ENCODE measurements around the gene STARD3. TPM values are rescaled to one million over a fixed set of nuclear protein-coding genes. Genes with fewer than 3 reads are reported as not detected.

The STARD3 gene
- total and polyA plus RNA-seq, 4 donors = 34.7 to 72.4 (median 46.9) TPM

DNA sequence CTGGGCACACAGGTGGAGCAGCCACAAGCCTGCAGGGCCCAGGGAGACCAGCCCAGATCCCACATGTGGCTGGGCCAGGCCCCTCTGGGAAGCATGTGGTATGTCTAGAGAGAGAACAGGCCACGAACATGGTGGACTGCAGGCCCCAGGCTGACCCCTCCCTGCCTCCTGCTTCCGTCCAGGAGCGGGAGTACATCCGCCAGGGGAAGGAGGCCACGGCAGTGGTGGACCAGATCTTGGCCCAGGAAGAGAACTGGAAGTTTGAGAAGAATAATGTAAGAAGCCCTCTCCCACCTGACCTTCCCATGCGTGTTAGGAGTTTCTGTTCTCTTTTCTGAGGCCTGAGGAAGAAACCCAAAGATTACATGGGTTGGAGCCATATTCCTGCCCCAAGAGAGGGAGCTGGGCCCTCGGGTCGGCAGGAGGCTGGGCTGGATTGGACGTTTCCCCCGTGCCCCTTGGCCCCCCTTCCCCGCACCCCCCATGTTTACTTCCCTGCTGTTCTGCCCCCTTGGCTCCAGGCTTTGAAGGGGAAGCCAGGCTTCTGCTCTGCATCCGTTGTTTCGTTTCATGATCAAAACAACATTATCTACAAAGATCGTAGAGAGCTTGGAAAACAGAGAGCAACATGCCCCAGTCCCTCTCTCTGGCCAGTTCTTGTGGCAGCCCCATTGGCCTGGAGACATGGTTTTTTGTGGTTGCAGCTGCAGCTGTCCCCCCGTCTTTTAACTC, 22.5 kb downstream of the STARD3 start:
- intact Hi-C loops (cut with DNase I) = no loop called here
- Histone ChIP-seq H3K27ac (ENCODE audit: low read depth in 1 of 2, low read length in 2 of 2) (no peak overlapping the region), H3K27me3 (ENCODE audit: control insufficient read depth in 1 of 2, insufficient read depth in 2 of 2, low read length in 1 of 2) (no peaks in the 10 kb centered on the region), H3K4me3 (ENCODE audit: low read length in 2 of 2) (no peak overlapping the region), H3K4me1 (ENCODE audit: control insufficient read depth in 1 of 2, insufficient read depth in 2 of 2, low read length in 2 of 2) (no peaks in the 10 kb centered on the region), H3K9me3 (ENCODE audit: control insufficient read depth, low read length) (no peaks in the 10 kb centered on the region), H3K36me3 (ENCODE audit: control insufficient read depth in 1 of 2, insufficient read depth in 2 of 2, low read length in 1 of 2) (peaks cover 0 to 3% of the 10 kb centered on the region in 2 donors)
- no peak for DNase-seq
- 72 to 79% methylated on average over 11 to 15 of the region's 15 CpGs for WGBS, 2 donors
- ATAC-seq (ENCODE audit: low FRiP score) = no peak

DNA sequence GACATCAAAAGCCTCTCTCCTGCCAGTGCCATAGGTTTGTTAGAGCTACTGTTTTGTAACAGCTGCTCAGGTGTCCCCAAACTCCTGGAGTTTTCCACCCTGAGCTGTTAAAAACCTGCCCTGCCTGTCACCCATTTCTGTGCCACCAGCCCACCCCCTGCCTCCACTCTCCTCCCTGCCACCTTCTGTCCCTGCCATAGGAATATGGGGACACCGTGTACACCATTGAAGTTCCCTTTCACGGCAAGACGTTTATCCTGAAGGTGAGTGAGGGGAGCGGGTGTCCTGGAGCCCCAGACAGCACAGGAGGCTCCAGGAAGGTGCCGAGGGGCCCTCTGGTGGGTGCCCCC, 23.0 kb downstream of the STARD3 start:
- ATAC-seq (ENCODE audit: low FRiP score) = no peak
- Histone ChIP-seq H3K4me1 (ENCODE audit: control insufficient read depth in 1 of 2, insufficient read depth in 2 of 2, low read length in 2 of 2) (no peaks in the 10 kb centered on the region), H3K27me3 (ENCODE audit: control insufficient read depth in 1 of 2, insufficient read depth in 2 of 2, low read length in 1 of 2) (no peaks in the 10 kb centered on the region), H3K27ac (ENCODE audit: low read depth in 1 of 2, low read length in 2 of 2) (no peak overlapping the region), H3K9me3 (ENCODE audit: control insufficient read depth, low read length) (no peaks in the 10 kb centered on the region), H3K4me3 (ENCODE audit: low read length in 2 of 2) (no peak overlapping the region), H3K36me3 (ENCODE audit: control insufficient read depth in 1 of 2, insufficient read depth in 2 of 2, low read length in 1 of 2) (peaks cover 0 to 3% of the 10 kb centered on the region in 2 donors)
- 84 to 85% methylated on average over 5 of the region's 5 CpGs for WGBS, 2 donors
- no peak for DNase-seq
- intact Hi-C loops (cut with DNase I) = no loop called here

DNA sequence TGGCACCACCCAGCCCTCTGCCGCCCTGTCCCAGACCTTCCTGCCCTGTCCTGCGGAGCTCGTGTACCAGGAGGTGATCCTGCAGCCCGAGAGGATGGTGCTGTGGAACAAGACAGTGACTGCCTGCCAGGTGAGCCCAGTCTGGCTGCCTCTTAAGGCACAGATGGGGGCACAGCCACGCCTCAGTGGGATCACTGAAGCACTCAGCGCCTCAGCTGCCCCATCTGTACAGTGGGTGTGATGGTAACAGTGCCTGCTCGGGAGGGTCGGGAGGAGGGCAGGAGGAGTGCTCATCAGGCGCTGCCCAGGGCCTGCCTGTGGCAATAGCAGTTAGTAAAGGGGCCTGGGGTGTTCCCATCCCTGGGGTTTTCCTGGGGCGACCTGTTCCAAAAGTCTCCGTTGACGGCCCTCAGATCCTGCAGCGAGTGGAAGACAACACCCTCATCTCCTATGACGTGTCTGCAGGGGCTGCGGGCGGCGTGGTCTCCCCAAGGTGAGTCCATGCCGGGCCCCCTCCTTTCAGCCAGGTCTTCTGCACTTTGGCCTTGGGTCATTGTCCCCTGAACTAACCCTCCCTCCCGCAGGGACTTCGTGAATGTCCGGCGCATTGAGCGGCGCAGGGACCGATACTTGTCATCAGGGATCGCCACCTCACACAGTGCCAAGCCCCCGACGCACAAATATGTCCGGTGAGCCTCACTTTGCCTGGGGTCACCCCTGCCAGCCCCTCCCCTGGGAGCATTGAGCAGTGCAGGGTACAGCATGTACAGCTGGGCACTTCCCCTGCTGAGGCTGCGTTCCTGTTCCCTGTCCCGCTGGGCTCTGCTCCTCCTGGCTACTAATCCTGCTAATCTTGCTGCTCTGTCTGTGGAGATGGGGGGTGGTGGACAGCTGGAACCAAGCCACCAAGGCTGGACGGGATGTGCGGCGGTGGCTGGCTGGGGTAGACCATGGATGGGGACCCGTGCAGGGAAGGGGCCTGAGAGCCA, 23.7 kb downstream of the STARD3 start:
- ATAC-seq (ENCODE audit: low FRiP score) = no peak
- no peaks in the 10 kb centered on the region for H3K4me1 ChIP-seq (ENCODE audit: control insufficient read depth in 1 of 2, insufficient read depth in 2 of 2, low read length in 2 of 2)
- H3K4me3 ChIP-seq (ENCODE audit: low read length in 2 of 2) = no peak overlapping the region
- intact Hi-C loops (cut with DNase I) = no loop called here
- H3K9me3 ChIP-seq (ENCODE audit: control insufficient read depth, low read length) = no peaks in the 10 kb centered on the region
- H3K27ac ChIP-seq (ENCODE audit: low read depth in 1 of 2, low read length in 2 of 2) = no peak overlapping the region
- no peak for DNase-seq
- WGBS, 2 donors = 85 to 89% methylated on average over 35 of the region's 35 CpGs
- H3K36me3 ChIP-seq (ENCODE audit: control insufficient read depth in 1 of 2, insufficient read depth in 2 of 2, low read length in 1 of 2) = peaks cover 0 to 3% of the 10 kb centered on the region in 2 donors
- no peaks in the 10 kb centered on the region for H3K27me3 ChIP-seq (ENCODE audit: control insufficient read depth in 1 of 2, insufficient read depth in 2 of 2, low read length in 1 of 2)

DNA sequence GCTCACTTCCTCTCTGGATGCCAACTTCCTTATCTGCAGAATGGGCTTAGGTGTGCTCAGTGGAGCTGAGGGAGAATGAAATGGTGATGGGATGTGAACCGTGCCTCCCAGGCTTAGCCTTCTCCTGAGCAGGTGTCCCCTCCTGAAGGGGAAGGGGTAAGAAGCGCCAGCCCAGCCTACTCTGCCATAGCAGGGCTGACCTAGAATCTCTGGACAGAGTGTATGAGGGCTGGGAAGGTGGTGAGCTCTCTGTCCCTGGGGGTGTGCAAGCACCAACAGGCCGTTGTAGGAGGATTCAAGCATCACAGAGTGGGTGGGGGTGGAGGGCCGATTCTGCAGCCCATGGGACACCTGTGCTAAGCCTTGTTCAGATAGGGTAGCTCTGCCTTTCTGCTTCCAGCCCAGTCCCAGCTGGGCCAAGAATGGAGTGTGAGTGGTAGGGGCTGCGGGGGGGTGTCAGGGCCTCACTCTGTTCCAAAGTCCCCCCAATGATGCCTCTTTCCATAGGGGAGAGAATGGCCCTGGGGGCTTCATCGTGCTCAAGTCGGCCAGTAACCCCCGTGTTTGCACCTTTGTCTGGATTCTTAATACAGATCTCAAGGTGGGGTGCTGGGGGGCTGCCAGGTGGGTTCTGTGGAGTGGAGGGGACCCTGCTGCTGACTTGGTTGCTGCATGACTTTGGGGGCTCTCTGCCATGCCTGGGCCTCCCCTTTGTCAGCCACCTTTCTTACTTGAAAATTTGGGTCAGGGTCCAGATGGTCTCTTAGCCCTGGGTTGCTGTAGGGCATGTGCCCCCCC, 25.0 kb downstream of the STARD3 start:
- Histone ChIP-seq H3K4me1 (ENCODE audit: control insufficient read depth in 1 of 2, insufficient read depth in 2 of 2, low read length in 2 of 2) (no peaks in the 10 kb centered on the region), H3K27me3 (ENCODE audit: control insufficient read depth in 1 of 2, insufficient read depth in 2 of 2, low read length in 1 of 2) (no peaks in the 10 kb centered on the region), H3K9me3 (ENCODE audit: control insufficient read depth, low read length) (no peaks in the 10 kb centered on the region), H3K27ac (ENCODE audit: low read depth in 1 of 2, low read length in 2 of 2) (no peak overlapping the region), H3K36me3 (ENCODE audit: control insufficient read depth in 1 of 2, insufficient read depth in 2 of 2, low read length in 1 of 2) (peaks cover 0 to 3% of the 10 kb centered on the region in 2 donors), H3K4me3 (ENCODE audit: low read length in 2 of 2) (no peak overlapping the region)
- intact Hi-C loops (cut with DNase I) = no loop called here
- DNase-seq = no peak
- WGBS, 2 donors = 83% methylated on average over 8 of the region's 8 CpGs
- ATAC-seq (ENCODE audit: low FRiP score) = no peak

DNA sequence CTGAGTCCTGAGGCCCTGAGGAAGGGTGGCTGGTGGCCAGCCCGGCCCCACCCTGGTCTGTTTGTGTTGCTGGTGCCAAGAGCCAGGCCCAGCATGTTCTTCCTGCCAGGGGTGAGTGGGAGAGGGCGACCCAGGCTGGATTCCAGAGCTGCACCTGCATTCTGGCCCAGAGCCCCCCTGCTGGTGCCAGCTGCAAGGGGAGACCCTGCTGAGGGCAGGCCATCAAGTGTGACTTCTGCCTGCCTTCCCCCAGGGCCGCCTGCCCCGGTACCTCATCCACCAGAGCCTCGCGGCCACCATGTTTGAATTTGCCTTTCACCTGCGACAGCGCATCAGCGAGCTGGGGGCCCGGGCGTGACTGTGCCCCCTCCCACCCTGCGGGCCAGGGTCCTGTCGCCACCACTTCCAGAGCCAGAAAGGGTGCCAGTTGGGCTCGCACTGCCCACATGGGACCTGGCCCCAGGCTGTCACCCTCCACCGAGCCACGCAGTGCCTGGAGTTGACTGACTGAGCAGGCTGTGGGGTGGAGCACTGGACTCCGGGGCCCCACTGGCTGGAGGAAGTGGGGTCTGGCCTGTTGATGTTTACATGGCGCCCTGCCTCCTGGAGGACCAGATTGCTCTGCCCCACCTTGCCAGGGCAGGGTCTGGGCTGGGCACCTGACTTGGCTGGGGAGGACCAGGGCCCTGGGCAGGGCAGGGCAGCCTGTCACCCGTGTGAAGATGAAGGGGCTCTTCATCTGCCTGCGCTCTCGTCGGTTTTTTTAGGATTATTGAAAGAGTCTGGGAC, 25.8 kb downstream of the STARD3 start:
- no peaks in the 10 kb centered on the region for H3K27me3 ChIP-seq (ENCODE audit: control insufficient read depth in 1 of 2, insufficient read depth in 2 of 2, low read length in 1 of 2)
- 81 to 82% methylated on average over 22 of the region's 22 CpGs for WGBS, 2 donors
- DNase-seq = no peak
- H3K4me1 ChIP-seq (ENCODE audit: control insufficient read depth in 1 of 2, insufficient read depth in 2 of 2, low read length in 2 of 2) = no peaks in the 10 kb centered on the region
- H3K27ac ChIP-seq (ENCODE audit: low read depth in 1 of 2, low read length in 2 of 2) = no peak overlapping the region
- intact Hi-C loops (cut with DNase I) = no loop called here
- H3K36me3 ChIP-seq (ENCODE audit: control insufficient read depth in 1 of 2, insufficient read depth in 2 of 2, low read length in 1 of 2) = peaks cover 0 to 3% of the 10 kb centered on the region in 2 donors
- H3K4me3 ChIP-seq (ENCODE audit: low read length in 2 of 2) = no peak overlapping the region
- no peaks in the 10 kb centered on the region for H3K9me3 ChIP-seq (ENCODE audit: control insufficient read depth, low read length)
- no peak for ATAC-seq (ENCODE audit: low FRiP score)

GRCh38 chr17:39663340-39663687, 26.4 kb downstream of the STARD3 start:
- DNase-seq (no peak), ATAC-seq (ENCODE audit: low FRiP score) (no peak)
- Histone ChIP-seq H3K9me3 (ENCODE audit: control insufficient read depth, low read length) (no peaks in the 10 kb centered on the region), H3K27ac (ENCODE audit: low read depth in 1 of 2, low read length in 2 of 2) (no peak overlapping the region), H3K4me3 (ENCODE audit: low read length in 2 of 2) (no peak overlapping the region), H3K36me3 (ENCODE audit: control insufficient read depth in 1 of 2, insufficient read depth in 2 of 2, low read length in 1 of 2) (peaks cover 0 to 3% of the 10 kb centered on the region in 2 donors), H3K4me1 (ENCODE audit: control insufficient read depth in 1 of 2, insufficient read depth in 2 of 2, low read length in 2 of 2) (no peaks in the 10 kb centered on the region), H3K27me3 (ENCODE audit: control insufficient read depth in 1 of 2, insufficient read depth in 2 of 2, low read length in 1 of 2) (no peaks in the 10 kb centered on the region)
- intact Hi-C loops (cut with DNase I) = no loop called here
- 64 to 66% methylated on average over 4 of the region's 4 CpGs for WGBS, 2 donors

- WGBS, 2 donors = 59 to 64% methylated on average over 17 of the region's 17 CpGs
- ATAC-seq (ENCODE audit: low FRiP score) (no peak), DNase-seq (no peak)
- Histone ChIP-seq H3K27ac (ENCODE audit: low read depth in 1 of 2, low read length in 2 of 2) (peak overlapping the region in 1 of 2 donors; percentile 11), H3K9me3 (ENCODE audit: control insufficient read depth, low read length) (no peaks in the 10 kb centered on the region), H3K36me3 (ENCODE audit: control insufficient read depth in 1 of 2, insufficient read depth in 2 of 2, low read length in 1 of 2) (peaks cover 0 to 3% of the 10 kb centered on the region in 2 donors), H3K27me3 (ENCODE audit: control insufficient read depth in 1 of 2, insufficient read depth in 2 of 2, low read length in 1 of 2) (no peaks in the 10 kb centered on the region), H3K4me3 (ENCODE audit: low read length in 2 of 2) (no peak overlapping the region), H3K4me1 (ENCODE audit: control insufficient read depth in 1 of 2, insufficient read depth in 2 of 2, low read length in 2 of 2) (no peaks in the 10 kb centered on the region)
- intact Hi-C loops (cut with DNase I) = no loop called here
Observed at GRCh38 chr17:39663688-39664580, 27.0 kb downstream of the STARD3 start.
